HG03342 (cell line): ENCODE results near the gene ZNF91.
"Not testable (repeated sequence)": the region's sequence is repeated elsewhere in the genome, so short reads cannot be mapped to it uniquely, and the experiment has no call there.

ENCODE experiments used
- ATAC-seq: cut with Tn5 transposase; IDR thresholded peaks from one replicate; pipeline ENCODE4 v1.9.1; 2021; ENCODE audit warnings: mild to moderate bottlenecking, moderate library complexity; ENCODE audit not compliant: unreplicated experiment

Gene ZNF91

DNA sequence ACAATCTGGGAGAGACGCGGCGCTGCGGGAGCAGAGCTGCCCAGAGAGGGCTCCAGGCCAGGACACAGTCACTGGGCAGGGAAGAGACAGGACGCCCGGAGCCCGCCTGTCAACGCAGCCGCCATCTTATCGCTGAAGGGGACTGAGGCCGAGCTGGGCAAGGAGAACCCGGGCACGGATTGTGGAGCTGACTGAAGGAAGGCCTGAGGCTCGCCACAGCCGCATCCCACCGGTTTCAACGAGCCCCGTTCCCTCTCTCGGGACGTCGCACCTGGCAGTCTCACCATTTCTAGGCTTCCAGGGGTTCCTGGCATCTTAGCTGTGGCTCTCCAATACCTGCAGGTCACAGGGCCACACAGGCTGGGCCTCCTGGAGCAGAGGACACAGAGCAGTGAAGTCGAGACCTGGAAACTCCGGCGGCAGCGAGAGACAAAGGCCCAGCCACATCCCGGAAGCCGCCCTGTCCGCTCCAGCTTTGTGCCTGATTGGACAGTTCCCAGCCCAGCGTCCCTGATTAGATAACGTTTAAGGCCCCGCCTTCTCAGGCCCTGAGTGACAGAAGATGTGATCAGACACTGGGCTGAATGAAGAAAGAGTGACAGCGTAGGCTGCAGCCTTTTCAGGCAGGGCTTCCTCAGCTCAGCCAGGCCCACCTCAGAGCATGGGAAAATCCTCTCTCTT lies at the start of gene ZNF91:
Gene ZNF91 (minus strand): TSS at position 431 of the 681 bp plus-strand sequence. CDS start 117 bp downstream, at position 314.
- ATAC-seq: peak; percentile 96

DNA sequence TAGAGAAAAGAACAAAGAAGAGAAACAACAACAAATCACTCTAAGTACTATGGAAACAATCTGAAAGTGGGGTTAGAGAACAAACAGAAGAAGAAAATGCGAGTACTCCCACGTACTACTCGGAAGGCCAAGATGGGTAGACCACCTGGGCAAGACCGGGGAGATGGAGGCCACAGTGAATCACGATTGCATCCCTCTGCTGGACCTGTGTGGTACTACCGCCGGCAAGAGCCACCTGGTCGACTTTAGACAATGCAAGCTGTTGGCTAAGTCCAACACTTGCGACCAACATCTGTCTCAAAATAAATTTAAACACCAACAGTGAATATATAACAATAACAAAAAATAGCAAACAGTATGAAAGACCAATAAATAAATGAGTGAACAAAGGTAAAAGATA lies 45.5 kb upstream of the ZNF91 start:
- ATAC-seq: no peak

DNA sequence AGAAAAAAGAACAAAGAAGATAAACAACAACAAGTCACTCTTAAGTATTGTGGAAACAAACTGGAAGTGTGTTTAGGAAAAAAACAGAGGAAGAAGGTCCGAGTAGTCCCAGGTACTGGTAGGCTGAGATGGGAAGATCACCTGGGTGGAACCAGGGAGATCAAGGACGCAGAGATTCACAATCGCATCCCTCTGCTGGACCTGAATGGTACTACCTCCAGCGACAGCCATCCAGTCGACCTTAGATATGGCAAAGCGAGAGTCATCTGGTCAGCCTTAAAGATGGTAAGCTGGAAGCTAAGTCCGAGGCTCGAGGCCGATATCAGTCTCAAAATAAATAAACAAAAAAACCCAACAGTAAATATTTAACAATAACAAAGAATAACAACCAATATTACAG lies 44.9 kb upstream of the ZNF91 start:
- no peak for ATAC-seq

DNA sequence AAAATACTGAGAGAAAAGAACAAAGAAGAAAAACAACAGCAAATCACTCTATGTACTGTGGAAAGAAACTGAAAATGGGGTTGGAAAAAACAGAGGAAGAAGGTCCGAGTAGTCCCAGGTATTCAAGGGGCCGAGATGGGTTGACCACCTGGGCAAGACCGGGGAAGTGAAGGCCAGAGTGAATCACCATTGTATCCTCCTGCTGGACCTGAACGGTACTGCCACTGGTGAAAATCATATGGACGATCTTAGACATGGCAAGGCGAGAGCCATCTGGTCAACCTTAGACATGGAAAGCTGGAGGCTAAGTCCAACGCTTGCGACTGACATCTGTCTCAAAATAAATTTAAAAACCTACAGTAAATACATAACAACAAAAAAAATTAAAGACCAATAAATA lies 44.4 kb upstream of the ZNF91 start:
- no peak for ATAC-seq

DNA sequence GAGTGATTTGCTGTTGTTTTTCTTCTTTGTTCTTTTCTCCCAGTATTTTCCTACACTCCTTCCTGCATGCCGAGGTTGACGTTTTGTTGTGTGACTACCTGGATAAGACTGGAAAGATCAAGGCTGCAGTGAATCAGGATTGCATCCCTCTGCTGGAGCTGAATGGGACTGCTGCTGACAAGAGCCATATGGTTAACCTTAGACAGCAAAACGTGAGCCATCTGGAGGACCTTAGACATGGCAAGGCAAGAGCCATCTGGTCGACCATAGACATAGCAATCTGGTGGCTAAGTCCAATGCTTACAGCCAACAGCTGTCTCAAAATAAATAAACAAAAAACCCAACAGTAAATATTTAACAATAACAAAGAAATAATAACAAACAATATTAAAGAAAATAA lies 42.6 kb upstream of the ZNF91 start:
- ATAC-seq: no peak

DNA sequence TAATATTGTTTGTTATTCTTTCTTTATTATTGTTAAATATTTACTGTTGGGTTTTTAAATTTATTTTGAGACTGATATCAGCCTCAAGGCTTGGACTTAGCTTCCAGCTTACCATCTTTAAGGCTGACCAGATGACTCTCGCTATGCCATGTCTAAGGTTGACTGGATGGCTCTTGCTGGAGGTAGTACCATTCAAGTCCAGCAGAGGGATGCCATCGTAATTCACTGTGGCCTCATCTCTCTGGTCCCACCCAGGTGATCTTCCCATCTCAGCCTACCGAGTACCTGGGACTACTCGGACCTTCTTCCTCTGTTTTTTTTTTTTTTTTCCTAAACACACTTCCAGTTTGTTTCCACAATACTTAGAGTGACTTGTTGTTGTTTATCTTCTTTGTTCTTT lies 41.7 kb upstream of the ZNF91 start:
- no peak for ATAC-seq

DNA sequence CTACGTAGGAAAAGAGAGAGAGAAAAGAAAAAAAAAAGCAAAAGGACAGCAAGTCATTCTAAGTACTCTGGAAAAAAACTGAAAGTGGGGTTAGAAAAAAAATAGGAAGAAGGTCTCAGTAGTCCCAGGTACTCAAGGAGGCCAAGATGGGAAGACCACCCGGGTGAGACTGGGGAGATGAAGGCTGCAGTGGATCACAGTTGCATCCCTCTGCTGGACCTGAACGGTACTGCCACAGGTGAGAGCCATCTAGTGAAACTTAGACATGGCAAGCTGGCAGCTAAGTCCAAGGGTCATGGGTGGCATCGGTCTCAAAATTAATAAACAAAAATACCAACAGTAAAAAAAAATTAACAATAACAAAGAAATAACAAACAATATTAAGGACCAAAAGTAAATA lies 41.0 kb upstream of the ZNF91 start:
- no peak for ATAC-seq

DNA sequence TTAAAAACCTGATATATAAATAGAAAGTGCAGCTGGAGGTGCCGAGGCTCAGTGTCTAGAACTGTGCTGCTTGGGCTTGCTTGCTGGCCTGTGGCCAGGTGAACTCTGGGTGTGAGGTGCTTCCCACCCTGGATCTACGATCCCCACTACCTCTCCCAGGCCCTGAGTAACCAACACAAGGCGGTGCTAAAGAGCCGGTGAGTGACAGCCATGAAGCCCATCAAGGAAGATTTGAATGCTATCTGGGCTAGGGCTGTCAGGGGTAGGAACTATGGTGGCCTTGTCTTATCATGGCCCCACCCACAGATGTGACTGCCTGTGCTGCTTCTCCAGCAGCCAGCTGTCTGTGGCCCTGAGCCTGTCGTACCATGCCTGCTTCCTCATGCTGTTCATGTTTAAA lies 25.6 kb upstream of the ZNF91 start:
- ATAC-seq: no peak

DNA sequence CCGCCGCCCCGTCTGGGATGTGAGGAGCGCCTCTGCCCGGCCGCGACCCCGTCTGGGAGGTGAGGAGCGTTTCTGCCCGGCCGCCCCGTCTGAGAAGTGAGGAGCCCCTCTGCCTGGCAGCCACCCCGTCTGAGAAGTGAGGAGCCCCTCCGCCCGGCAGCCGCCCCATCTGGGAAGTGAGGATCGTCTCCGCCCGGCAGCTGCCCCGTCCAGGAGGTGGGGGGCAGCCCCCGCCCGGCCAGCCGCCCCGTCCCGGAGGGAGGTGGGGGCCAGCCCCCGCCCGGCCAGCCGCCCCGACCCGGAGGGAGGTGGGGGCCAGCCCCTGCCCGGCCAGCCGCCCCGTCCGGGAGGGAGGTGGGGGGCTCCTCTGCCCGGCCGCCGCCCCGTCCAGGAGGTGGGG lies 24.0 kb upstream of the ZNF91 start:
- ATAC-seq: not testable (repeated sequence)

DNA sequence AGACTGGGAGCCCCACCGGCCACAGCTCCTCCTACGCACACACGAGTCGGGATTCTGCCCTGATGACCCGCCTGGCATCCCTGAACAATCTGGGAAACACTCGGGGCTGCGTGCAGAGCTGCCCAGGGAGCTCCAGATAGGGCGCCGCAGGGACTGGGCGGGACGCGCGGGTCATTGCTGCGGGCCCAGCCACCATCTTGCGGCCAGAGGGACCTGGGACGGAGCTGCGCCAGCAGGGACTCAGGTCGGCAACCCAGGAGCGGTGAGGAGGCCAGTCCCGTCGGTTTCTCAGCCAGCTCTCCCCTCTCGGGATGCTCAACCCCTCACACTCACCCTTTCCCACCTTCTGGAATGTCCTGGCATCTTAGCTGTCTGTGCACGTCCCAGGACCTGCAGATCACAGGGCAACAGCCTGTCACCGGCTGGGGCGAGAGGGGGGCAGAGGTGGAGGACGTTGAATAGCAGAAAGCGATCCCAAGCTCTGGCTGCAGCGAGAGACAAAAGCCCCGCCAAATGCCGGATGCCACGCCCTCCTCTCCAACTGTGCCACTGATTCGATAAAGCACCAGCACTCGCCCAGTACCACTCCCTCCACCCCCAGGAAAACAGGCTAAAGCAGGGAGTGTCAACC lies 20.4 kb upstream of the ZNF91 start:
- no peak for ATAC-seq

DNA sequence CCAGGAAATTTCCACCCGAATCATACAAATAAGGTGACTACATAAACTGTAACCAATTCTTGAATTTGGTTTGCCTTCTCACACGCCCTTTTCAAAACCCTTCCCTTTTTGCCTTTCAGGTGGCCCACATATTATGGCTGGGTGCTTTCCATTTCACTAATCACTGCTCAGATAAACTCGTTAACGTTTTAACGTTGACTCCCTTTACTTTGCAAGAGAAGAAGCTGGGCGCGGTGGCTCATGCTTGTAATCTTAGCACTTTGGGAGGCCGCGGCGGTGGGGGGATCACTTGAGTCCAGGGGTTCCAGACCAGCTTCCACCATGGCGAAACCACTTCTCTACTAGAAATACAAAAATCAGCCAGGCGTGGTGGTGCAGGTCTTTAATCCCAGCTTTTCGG lies 19.8 kb upstream of the ZNF91 start:
- ATAC-seq: no peak

DNA sequence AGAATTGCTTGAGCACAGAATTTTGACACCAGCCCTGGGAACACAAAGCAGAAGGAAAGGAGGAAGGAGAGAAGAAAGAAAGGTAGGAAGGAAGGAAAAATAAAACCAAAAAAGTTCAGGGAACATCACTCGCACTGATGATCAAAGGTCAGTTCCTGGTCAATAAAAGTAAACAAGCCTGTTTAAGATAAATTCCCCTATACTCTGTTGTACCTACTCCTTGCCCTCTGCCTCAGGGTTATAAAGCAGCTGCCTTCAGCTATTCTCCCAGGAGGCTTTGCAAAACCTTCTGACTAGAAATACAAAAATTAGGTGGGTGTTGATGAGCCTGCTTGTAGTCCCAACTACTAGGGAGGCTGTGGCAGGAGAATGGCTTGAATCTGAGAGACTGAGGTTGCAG lies 14.9 kb upstream of the ZNF91 start:
- ATAC-seq: no peak

DNA sequence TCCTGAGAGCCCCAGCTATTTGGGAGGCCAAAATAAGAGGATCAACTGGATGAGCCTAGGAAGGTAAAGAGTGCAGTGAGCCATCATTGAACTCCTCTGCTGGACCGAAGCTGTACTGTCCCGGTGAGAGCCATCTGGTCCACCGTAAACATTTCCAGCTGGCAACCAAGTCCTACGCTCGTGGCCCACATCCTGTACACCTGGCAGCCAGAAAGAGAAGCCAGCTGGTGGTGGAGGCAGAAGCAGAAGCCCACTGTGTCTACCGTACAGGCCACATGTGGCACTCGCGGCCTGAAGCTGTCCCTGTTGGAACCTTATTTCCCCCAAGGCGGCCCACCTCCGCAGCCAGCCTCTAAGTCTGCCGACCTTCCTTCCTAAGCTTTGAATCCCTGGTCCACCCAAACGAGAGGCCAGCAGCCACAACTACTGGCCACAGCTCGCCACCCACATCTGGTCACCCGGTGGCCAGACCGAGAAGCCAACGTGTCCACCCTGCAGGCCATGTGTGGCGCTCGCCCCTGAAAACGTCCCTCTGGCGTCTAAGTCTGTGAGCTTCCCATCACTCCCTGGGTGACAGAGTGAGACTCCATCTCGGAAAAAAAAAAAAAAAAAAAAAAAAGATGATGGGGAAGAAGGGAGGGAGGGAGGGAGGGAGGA lies 14.2 kb upstream of the ZNF91 start:
- ATAC-seq: no peak

DNA sequence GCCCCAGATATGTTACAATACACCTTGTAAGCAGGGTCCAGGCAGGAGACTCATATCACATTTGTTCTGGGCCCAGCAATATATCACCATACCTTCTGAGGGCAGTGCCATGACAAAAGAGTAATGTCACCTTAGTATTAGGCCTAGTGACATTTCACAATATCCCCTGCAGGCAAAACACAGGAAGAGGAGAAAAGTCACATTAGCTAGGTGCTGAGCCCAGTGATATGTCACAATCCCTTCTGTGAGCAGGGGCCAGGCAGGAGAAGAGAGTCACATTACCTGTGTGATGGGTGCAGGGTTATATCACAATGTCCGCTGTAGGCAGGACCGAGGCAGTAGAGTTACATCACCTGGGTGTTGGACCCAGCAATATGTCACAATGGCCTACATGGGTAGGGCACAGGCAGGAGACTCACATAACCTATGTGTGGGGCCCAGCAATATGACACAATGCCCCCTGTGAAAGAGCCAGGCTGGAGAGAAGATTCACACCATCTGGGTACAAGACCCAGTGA lies 12.4 kb upstream of the ZNF91 start:
- ATAC-seq: no peak

DNA sequence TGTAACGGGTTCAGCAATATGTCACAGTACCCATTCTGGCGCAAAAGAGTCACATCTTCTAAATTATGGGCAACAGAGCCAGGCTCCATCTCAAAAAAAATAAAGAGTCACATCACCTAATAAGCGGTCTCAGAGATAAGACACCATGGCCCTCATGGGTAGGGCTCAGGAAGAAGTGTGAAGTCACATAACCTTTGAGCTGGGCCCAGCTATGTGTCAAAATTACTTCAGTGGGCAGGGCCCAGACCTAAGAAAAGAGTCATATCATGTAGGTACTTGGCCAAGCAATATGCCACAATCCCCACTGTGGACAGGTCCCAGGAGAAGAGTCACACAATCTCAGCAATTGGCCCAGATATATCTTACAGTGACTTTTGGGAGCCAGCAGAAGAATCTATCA lies 11.4 kb upstream of the ZNF91 start:
- ATAC-seq: no peak

DNA sequence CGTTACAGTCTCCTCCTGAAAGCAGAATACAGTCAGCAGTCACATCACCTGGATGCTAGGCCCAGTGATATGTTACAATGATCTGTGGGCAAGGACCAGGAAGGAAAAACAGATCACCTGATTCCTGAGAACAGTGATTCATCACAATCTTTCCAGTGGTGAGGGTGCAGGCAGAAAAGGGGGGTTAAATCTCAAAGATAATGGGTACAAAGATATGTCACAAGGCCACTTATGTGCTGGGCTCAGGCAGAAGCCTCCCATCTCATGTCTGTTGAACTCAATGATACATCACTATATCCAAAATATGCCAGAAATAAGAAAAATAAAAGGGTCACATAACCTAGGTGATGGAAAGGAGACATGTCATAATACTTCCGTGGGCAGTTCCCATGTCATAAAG lies 10.8 kb upstream of the ZNF91 start:
- ATAC-seq: no peak

DNA sequence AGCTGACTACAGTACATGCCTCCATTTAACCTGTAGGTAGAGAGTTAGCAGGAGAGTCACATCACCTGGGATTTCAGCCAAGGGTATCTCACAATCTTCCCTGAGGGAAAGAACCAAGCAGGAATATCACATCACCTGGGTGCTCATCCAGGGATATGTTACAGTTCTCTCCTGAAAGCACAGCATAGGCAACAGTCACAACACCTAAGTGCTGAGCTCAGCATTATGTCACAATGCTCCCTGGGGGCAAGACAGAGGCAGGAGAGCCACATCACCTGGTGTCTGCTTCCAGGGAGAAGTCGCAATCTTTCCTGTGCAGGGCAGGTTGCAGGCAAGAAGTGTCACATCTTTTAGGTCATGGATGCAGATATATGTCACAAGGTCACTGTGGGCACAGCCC lies 9.4 kb upstream of the ZNF91 start:
- no peak for ATAC-seq

DNA sequence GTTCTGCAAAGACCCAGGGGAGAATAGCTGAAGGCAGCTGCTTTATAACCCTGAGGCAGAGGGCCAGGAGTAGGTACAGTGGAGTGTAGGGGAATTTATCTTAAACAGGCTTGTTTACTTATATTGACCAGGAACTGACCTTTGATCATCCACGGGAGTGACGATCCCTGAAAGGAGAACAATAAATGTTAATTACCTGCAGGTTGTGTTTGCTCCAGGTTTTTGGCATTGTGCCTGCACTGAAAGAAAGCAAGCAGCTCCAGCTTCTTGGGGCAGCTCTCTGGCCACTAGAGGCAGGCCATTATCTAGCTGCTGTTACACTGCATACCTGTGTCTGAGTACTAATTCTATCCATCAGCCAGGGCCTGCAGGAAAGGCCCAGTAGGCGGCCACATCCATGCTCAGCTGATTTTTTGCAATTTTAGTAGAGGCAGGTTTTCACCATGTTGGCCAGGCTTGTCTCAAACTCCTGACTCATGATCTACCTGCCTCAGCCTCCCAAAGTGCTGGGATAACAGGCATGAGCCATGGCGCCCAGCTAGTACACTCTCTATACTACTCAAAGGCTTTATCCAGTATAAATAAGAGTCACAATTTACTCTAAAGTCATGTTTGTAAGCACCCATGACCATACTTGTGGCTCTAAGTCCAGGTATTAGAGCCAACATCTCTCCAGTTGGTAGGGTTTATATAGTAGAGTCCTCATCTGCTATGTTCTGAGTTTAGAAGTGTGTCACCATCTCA lies 8.5 kb upstream of the ZNF91 start:
- no peak for ATAC-seq

DNA sequence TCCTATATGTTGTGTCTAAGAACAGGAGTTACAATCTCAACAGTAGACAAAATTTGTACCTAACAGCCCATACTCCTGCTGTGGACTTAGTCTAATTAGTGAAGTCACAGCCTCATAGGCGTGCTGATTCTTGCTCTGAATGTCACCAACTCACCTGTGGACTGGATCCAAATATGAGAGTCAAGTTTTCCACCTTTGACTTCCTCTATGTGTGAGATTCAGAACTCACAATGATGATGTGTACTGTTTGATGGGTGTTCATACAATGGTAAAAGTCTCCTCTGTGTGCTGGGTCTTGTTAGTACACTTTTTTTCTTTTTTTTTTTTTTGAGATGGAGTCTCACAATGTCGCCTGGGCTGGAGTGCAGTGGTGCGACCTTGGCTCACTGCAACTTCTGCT lies 7.8 kb upstream of the ZNF91 start:
- no peak for ATAC-seq

DNA sequence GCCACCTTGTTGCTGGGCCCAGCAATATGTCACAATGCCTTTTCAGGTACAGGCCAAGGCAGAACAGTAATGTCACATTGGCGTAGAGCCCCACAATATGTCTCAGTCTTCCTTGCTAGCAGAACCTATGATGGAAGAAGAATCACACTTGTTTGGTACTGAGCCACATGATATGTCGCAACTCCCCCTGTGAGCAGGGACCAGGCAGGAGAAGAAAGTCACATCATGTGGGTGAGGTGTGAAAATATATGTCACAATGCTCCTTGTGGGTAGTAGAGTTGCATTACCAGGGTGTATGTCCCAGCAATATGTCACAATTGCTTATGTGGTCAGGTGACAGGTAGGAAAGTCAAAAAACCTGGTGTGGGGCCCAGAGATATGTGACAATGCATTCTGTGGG lies 7.1 kb upstream of the ZNF91 start:
- no peak for ATAC-seq

DNA sequence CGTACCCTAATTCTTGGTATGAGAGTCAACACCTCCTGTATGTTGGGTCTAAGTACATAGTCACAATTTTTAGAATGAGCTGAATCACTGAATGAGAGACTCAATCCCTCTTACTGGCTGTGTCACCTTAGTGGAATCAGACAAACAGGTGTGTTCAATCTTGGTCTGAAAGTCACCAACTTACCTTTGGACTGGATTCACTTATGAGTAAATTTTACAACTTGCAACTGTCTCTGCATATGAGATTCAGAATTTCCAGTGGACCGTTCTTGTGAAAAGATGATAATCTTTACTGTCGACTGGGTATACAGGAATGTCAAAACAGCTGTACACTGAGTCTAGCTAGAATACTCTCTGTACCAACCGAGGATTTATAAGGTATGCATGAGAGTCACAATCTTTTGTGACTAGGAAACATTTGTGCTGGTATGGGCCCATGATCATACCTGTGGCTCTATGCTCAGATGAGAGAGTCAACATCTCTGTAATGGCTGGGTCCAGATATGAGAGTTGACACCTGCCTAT lies 5.9 kb upstream of the ZNF91 start:
- no peak for ATAC-seq
